Measurements from ENCODE around the gene PELI3. TPM values are rescaled to one million over a fixed set of nuclear protein-coding genes. Genes with fewer than 3 reads are reported as not detected.

Gene PELI3
- total RNA-seq, 2 donors from 2014 or later = 12.7 to 20.7 TPM

- peaks cover 24% of the 10 kb centered on the region for H3K36me3 ChIP-seq
- no peak overlapping the region for H3K27ac ChIP-seq
- H3K27me3 ChIP-seq = no peaks in the 10 kb centered on the region
- H3K4me1 ChIP-seq = peaks cover 0 to 23% of the 10 kb centered on the region in 2 donors
- no peak overlapping the region for H3K4me3 ChIP-seq
- no peak for TF ChIP-seq CTCF (IDR thresholded peaks at IDR 0.05)
- no peak for DNase-seq (ENCODE audit: low spot score)
- H3K9me3 ChIP-seq = no peaks in the 10 kb centered on the region
These were observed 2.7 kb downstream of the PELI3 start for GRCh38 chr11:66469441-66469840.

DNA sequence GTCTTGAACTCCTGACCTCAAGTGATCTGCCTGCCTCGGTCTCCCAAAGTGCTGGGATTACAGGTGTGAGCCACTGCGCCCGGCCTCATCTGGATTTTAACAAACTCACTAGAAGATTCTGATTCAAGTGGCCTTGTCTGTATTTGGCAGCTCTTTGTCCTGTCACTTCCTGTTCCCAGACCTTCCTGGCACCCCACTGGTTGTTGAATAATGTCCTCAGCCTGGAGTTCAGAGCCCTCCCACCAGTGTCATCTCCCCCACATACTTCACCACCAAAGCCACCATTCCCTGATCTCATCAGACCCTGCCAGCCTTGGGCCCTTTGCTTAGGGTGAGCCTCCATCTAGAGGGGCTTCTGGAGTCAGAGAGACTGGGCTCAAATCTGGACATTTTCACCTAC is 3.3 kb downstream of the PELI3 start:
- H3K4me1 ChIP-seq = peaks cover 0 to 23% of the 10 kb centered on the region in 2 donors
- no peak for DNase-seq (ENCODE audit: low spot score)
- H3K27ac ChIP-seq = no peak overlapping the region
- H3K4me3 ChIP-seq = no peak overlapping the region
- H3K36me3 ChIP-seq = peaks cover 25% of the 10 kb centered on the region
- H3K9me3 ChIP-seq = no peaks in the 10 kb centered on the region
- H3K27me3 ChIP-seq = no peaks in the 10 kb centered on the region
- no peak for TF ChIP-seq CTCF (IDR thresholded peaks at IDR 0.05)

DNA sequence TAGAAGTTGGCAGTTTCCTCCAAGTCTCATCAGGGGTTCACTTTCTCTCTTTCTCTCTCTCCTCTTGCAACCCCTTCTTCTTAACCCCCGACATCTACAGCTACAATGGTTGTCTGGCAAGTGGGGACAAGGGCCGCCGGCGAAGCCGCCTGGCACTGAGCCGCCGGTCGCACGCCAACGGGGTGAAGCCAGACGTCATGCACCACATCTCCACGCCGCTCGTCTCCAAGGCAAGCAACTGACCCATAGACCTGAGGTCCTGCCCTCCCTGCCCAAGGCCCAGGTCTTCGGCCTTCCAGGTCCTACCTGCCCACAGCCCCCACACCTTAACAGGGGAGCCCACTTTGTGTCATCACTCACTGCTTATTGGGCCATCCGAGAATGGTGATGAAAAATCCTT is 4.4 kb downstream of the PELI3 start:
- H3K27ac ChIP-seq = no peak overlapping the region
- peaks cover 0 to 14% of the 10 kb centered on the region in 2 donors for H3K4me1 ChIP-seq
- H3K4me3 ChIP-seq = no peak overlapping the region
- no peak for TF ChIP-seq CTCF (IDR thresholded peaks at IDR 0.05)
- no peaks in the 10 kb centered on the region for H3K9me3 ChIP-seq
- no peaks in the 10 kb centered on the region for H3K27me3 ChIP-seq
- peaks cover 32% of the 10 kb centered on the region for H3K36me3 ChIP-seq
- DNase-seq (ENCODE audit: low spot score) = no peak

DNA sequence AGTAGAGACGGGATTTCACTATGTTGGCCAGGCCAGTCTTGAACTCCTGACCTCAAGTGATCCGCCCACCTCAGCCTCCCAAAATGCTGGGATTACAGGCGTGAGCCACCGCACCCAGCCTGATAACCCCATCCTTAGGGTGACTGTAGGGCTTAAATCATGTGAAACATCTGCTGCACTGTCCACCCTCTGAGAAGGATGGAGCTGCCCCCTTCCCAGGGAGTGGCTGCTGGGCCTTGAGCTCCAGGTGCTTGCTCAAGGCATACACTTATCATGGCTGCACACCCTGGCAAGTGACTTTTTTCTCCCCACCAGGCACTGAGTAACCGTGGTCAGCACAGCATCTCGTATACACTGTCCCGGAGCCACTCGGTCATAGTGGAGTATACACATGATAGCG is 5.3 kb downstream of the PELI3 start:
- no peaks in the 10 kb centered on the region for H3K27me3 ChIP-seq
- peaks cover 32% of the 10 kb centered on the region for H3K36me3 ChIP-seq
- peaks cover 0 to 11% of the 10 kb centered on the region in 2 donors for H3K4me1 ChIP-seq
- no peak for DNase-seq (ENCODE audit: low spot score)
- H3K27ac ChIP-seq = no peak overlapping the region
- H3K4me3 ChIP-seq = no peak overlapping the region
- no peaks in the 10 kb centered on the region for H3K9me3 ChIP-seq
- TF ChIP-seq CTCF (IDR thresholded peaks at IDR 0.05) = no peak

DNA sequence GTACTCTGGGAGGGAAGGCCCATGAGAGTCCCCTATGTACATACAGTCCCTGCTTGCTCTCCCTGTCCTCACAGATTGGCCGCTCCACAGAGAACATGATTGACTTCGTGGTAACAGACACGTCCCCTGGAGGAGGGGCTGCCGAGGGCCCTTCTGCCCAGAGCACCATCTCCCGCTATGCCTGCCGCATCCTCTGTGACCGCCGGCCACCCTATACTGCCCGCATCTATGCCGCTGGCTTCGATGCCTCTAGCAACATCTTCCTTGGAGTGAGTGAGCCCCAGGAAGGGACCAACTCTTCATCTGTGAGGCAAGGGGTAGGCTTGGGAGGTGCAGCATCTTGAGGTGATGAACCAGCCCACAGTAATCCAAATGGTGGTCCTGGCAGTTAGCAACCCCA is 6.5 kb downstream of the PELI3 start:
- TF ChIP-seq CTCF (IDR thresholded peaks at IDR 0.05) = no peak
- Histone ChIP-seq H3K36me3 (peaks cover 32% of the 10 kb centered on the region), H3K9me3 (no peaks in the 10 kb centered on the region), H3K27me3 (no peaks in the 10 kb centered on the region), H3K4me1 (peaks cover 0 to 1% of the 10 kb centered on the region in 2 donors), H3K27ac (no peak overlapping the region), H3K4me3 (no peak overlapping the region)
- no peak for DNase-seq (ENCODE audit: low spot score)
